HG02588 (cell line): ENCODE results near the gene RNU1-3.
A peak's percentile ranks its signal among the peaks of the same experiment; 100 is the strongest.
"Not testable (repeated sequence)": the region's sequence is repeated elsewhere in the genome, so short reads cannot be mapped to it uniquely, and the experiment has no call there.

Experiments
- ATAC-seq: cut with Tn5 transposase; IDR thresholded peaks from one replicate; pipeline ENCODE4 v1.9.1; 2021; ENCODE audit warnings: mild to moderate bottlenecking, moderate library complexity; ENCODE audit not compliant: unreplicated experiment

Gene RNU1-3

DNA sequence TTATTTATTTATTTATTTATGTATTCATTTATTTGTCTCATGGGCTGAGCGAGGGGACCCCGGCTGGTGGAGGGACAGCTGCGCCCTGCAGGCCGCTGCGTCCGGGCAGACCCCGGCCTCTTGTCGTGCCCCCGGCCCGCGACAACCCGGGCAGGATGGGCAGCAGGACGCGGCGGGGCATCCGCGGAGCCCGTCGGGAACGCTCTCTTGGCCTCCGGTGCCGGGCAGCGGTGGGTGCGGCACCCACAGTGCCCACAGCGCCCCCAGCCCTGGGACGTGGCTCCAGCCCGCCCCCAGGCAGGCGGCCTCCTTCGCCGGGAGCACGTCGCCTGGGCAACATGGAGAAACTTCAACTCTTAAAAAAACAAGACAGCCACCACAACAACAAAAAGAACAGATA, 8.5 kb downstream of the RNU1-3 start:
- not testable (repeated sequence) for ATAC-seq

DNA sequence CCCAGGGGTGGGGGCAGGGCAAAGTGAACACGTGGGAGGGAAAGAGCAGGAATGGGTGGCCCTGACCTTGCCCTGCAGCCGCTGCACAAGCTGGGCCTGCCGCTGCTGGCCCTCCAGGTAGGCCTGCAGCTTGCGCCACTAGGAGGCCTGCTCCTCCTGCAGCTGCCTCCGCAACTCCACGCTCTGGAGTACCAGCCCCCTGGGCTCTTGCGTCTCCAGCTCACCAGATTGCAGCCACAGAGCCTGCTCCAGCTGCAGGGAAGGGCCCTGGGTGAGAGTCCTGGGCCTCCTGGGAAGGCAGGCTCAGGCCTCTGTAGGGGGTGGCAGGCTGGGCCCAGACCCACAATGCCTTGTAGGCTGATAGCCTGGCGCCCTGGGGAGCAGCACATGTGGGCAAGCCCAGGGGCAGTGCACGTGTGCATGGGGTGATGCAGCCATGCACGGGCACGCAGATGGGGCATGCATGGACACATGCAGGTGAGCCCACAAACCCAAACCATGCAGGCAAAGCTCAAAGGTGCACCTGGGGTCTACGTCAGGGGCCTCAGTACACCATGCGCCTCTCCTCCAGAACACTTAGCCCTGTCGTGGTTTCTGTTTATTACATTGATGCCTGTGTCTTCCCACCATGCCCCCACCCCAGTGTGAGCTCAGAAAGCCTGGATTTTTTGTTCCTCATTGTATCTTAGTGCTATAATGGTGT, 9.6 kb downstream of the RNU1-3 start:
- ATAC-seq = not testable (repeated sequence)

GRCh38 chr1:16656574-16656973, 10.2 kb downstream of the RNU1-3 start:
- not testable (repeated sequence) for ATAC-seq

GRCh38 chr1:16651560-16651959, 15.2 kb downstream of the RNU1-3 start:
- ATAC-seq = not testable (repeated sequence)

DNA sequence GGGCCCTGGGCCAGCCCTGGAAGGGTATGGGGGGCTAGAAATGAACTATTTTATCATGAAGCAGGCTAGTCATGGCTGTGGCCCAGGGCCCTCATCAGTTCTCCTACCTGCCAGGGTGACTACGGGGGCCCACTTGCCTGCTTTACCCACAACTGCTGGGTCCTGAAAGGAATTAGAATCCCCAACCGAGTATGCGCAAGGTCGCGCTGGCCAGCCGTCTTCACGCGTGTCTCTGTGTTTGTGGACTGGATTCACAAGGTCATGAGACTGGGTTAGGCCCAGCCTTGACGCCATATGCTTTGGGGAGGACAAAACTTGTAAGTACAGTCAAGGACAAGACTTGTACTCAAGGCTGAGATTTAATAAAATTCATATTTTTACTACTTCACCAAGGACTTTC, 16.8 kb downstream of the RNU1-3 start:
- ATAC-seq = not testable (repeated sequence)

GRCh38 chr1:16649390-16649789, 17.4 kb downstream of the RNU1-3 start:
- ATAC-seq = not testable (repeated sequence)

GRCh38 chr1:16648756-16649155, 18.0 kb downstream of the RNU1-3 start:
- ATAC-seq = not testable (repeated sequence)

GRCh38 chr1:16648250-16648649, 18.5 kb downstream of the RNU1-3 start:
- not testable (repeated sequence) for ATAC-seq

- not testable (repeated sequence) for ATAC-seq
These were observed 19.3 kb downstream of the RNU1-3 start for GRCh38 chr1:16647179-16648176.

DNA sequence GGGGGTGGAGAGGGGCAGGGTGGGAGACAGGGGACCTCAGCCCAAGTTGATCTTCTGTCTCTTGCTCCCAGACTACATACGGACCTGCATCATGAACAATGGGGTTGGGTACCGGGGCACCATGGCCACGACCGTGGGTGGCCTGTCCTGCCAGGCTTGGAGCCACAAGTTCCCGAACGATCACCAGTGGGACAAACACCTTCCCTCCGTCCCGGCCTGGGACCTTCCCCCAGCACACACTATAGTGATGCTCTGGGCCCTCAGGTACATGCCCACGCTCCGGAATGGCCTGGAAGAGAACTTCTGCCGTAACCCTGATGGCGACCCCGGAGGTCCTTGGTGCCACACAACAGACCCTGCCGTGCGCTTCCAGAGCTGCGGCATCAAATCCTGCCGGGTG, 20.0 kb downstream of the RNU1-3 start:
- ATAC-seq = not testable (repeated sequence)

- not testable (repeated sequence) for ATAC-seq
These were observed 20.6 kb downstream of the RNU1-3 start for GRCh38 chr1:16646061-16646664.

- ATAC-seq = peak; percentile 5
These were observed 21.3 kb downstream of the RNU1-3 start for GRCh38 chr1:16645271-16646060.

- ATAC-seq = peak; percentile 70
These were observed 22.1 kb downstream of the RNU1-3 start for GRCh38 chr1:16644482-16645270.

GRCh38 chr1:16644193-16644481, 22.6 kb downstream of the RNU1-3 start:
- ATAC-seq = no peak

DNA sequence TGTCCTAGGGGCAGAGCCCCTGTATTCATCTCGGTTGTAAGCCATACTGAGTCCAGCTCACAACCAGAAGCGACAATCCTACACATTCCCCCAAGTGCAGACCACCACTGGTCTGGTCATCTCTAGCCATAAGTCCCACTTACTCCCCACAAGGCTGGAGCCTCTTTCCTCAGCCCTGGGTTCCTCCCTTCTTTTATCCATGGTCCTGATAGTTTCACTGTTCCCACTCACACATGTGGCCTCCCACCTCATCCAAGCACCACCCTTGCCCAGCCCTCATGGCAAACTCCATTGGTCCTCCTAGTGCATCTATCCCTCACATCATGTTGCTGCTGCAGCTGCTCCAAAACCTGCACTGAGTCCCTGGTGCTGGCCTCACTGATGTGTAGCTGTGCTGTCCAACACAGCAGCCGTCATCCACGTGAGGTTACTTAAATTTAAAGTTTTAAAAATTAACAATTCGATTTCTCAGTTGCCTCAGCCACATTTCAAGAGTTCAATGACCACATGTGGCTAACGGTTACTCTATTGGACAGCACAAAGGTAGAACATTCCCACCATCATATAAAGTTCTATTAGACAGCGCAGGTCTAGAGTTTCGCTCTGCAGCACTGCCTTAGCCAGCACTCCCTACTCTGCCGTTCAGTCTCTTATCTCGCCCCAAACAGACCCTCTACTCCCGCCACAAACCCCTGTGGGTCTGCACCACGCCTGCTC, 23.1 kb downstream of the RNU1-3 start:
- not testable (repeated sequence) for ATAC-seq

- ATAC-seq = not testable (repeated sequence)
These were observed 23.7 kb downstream of the RNU1-3 start for GRCh38 chr1:16643001-16643411.

DNA sequence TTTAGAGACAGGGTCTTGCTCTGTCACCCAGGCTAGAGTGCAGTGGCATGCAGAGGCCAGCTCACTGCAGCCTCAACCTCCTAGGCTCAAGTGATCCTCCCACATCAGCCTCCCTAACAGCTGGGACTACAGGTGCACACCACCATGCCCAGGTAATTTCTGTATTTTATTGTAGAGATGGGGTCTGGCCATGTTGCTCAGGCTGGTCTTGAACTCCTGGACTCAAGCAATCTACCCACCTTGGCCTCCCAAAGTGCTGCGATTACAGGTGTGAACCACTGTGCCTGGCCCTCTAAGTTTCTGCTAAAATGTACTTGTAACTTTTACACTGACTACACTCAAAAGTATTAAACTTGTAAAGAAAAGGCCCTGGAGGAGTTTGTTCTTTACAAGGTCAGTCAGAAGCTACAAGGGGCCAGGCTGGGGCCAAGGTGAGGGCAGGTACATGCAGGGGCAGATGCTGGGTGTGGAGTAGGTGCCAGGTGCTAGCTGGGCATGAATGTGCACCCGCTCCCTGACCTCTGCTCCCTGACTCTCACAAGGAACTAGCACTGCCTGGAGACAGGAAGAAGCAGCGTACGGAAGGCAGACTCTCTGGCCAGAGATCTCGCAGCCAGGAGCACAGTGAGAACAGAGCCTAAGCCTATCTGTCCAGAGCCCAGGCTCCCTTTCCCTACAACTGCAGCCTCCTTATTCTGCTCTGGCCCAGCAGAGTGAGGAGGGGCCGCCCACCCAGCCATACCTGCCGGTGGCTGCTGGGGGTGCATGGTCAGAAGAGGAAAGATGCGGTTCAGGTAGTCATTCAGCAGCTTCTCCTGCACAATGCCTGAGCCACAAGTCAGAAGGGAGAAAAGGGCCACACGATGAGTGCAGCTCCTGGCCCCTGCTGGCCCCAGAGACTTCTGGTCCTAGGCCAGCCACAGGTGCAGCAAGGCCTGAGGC, 24.5 kb downstream of the RNU1-3 start:
- ATAC-seq = not testable (repeated sequence)
